ENCODE results near the gene PYCR2.

The PYCR2 gene

GRCh38 chr1:225899044-225899925, 24.8 kb downstream of the PYCR2 start:
- H3K4me3 ChIP-seq (replicated peaks; ENCODE audit: low read depth, low read length): no peak overlapping the region
- no peak for TF ChIP-seq CTCF (IDR thresholded peaks at IDR 0.05; ENCODE audit: low read depth, low read length, missing control alignments)
- DNase-seq (ENCODE audit: extremely low read depth, low read depth): no peak

GRCh38 chr1:225897595-225898514, 26.2 kb downstream of the PYCR2 start:
- TF ChIP-seq CTCF (IDR thresholded peaks at IDR 0.05; ENCODE audit: low read depth, low read length, missing control alignments): no peak
- H3K4me3 ChIP-seq (replicated peaks; ENCODE audit: low read depth, low read length): no peak overlapping the region
- no peak for DNase-seq (ENCODE audit: extremely low read depth, low read depth)

GRCh38 chr1:225896937-225897549, 27.0 kb downstream of the PYCR2 start:
- no peak for TF ChIP-seq CTCF (IDR thresholded peaks at IDR 0.05; ENCODE audit: low read depth, low read length, missing control alignments)
- no peak overlapping the region for H3K4me3 ChIP-seq (replicated peaks; ENCODE audit: low read depth, low read length)
- DNase-seq (ENCODE audit: extremely low read depth, low read depth): no peak

GRCh38 chr1:225896494-225896893, 27.6 kb downstream of the PYCR2 start:
- H3K4me3 ChIP-seq (replicated peaks; ENCODE audit: low read depth, low read length): no peak overlapping the region
- DNase-seq (ENCODE audit: extremely low read depth, low read depth): no peak
- no peak for TF ChIP-seq CTCF (IDR thresholded peaks at IDR 0.05; ENCODE audit: low read depth, low read length, missing control alignments)

- TF ChIP-seq CTCF (IDR thresholded peaks at IDR 0.05; ENCODE audit: low read depth, low read length, missing control alignments): no peak
- DNase-seq (ENCODE audit: extremely low read depth, low read depth): no peak
- H3K4me3 ChIP-seq (replicated peaks; ENCODE audit: low read depth, low read length): no peak overlapping the region
Observed at GRCh38 chr1:225892307-225892706, 31.7 kb downstream of the PYCR2 start.

GRCh38 chr1:225891229-225891972, 32.6 kb downstream of the PYCR2 start:
- no peak overlapping the region for H3K4me3 ChIP-seq (replicated peaks; ENCODE audit: low read depth, low read length)
- no peak for DNase-seq (ENCODE audit: extremely low read depth, low read depth)
- TF ChIP-seq CTCF (IDR thresholded peaks at IDR 0.05; ENCODE audit: low read depth, low read length, missing control alignments): no peak
